ENCODE measurements around the gene MAP4K3. TPM values are rescaled to one million over a fixed set of nuclear protein-coding genes. Genes with fewer than 3 reads are reported as not detected.
A peak's percentile ranks its signal among the peaks of the same experiment; 100 is the strongest.

The MAP4K3 gene
- total RNA-seq (2014; rRNA removed; shearing (Covaris generic)) = 17.6 and 25.1 TPM in 2 replicates
- polyA plus RNA-seq (2015; cell fraction: cytosol; rRNA removed) = 16.5 and 20.6 TPM in 2 replicates
- polyA plus RNA-seq (2015; cell fraction: nucleus; rRNA removed) = 36.4 and 44.1 TPM in 2 replicates

DNA sequence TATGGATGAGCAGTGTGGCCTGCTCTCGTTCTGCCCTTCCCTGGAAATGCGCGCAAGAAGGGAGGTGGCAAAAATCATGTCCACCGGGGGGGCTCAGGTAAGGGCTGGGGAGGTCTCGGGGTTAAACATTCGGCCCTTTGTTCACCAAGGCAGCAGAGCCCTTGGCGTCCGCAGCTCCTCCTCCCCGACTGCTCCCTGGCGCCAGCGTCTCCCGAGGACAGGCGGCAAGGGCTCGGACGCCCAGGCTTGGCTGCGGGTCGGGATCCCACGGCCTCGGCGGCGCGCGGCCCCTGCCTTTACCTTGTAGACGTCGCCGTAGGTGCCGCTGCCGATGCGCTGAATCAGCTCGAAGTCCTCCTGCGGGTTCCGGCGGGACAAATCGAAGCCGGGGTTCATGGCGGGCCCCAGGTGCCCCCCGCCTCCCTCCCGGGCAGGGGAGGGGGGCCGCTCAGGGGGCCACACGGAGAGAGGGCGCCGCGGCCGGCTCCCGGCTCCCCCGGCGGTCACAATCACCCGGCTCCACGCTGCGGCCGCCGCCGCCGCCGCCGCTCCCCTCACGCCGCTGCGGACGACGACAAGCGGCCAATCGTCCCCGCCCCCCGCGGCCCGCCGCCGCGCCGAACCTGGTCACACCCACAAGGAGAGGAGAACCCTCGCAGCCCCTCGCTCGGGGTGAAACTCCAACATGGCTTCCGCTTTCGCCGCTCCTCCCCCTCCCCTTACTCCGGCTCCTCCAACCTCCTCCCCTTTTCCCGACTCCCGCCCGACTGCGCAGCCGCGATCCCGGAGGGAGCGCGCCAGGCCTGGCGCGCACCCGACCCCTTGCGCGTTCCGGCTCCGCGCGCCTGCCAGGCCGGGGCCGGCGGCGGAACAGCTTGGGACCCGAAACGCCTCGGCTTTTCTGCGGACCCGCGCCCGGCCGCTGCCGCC, at the start of gene MAP4K3:
Gene MAP4K3, minus strand, starts transcription at position 694 of the 930 bp plus-strand sequence. Its CDS starts 298 bp downstream, at position 396.
- DNase-seq (ENCODE audit: low read depth) = peak; percentile 95

DNA sequence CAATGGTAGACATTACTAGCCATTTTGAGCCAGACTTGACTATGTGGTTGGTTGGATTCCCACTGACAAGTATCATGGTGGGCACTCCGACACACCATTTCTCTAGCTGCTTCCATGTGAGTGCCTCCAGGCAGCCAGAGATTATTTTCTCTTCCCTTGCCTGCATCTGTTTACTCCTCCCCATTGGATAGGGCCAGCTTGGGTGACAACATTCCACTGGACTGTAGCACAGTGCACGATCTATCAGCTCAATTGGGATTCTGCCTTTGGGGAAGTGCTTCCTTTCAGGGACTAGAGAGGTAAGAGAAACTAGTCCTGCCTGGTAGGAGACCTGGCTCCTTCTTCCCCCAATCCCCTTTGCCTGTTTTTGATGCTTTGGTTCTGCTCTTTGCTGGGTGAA, 49.0 kb upstream of the MAP4K3 start:
- no peak for DNase-seq (ENCODE audit: low read depth)

DNA sequence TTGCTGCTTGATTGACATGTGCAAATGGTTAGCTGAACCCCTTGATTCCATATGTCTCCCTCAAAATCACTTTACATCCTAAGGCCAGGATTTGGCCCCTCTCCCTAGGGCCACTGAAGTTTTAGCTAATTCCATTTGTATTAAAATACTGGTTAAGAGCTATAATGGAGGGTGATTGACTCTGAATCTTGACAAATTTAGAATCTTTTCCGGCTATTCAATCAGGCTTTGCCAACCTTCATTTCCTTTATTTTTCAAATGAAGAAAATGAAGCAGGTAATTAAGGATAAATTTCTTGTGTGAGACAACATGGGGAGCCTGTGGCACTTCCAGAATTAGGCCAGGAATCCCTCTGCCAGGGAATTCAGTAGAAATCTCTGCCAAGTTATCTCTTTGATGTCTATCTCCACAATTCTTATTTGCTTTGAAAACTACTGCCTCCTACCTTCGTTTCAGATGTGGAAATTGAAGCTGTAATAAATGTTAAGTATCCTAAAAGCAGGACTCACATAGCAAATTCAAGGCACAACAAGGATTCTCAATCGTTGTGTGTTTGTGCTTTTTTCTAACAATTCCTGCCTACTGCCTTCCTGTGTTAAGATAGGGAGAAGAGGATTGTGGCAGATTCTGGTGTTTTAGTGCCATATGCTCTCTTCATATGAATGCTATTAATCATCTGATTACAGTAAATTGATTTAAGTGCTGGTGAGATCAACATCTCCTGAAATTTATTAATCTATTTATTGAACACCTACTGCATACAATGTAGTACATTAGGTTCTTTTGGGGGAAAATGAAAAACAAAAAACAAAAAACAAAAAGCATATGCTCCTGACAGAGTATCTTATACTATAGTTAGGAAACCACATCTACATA, 47.8 kb upstream of the MAP4K3 start:
- DNase-seq (ENCODE audit: low read depth) = no peak

DNA sequence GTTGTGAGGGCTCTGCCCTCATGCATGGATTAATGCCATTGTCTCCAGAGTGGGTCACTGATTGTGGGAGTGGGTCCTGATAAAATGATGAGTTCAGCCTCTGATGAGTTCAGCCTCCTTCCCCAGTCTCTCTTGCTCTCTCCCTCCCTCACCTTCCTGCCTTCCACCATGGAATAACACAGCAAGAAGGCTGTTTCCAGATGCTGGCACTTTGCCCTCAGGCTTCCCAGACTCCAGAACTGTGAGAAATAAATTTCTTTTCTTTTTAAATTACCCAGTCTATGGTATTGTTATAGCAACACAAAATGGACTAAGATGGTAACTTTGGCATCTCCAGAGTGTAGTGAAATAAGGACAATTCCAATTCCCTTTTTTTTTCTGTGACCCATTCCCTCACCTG, 47.1 kb upstream of the MAP4K3 start:
- no peak for DNase-seq (ENCODE audit: low read depth)

DNA sequence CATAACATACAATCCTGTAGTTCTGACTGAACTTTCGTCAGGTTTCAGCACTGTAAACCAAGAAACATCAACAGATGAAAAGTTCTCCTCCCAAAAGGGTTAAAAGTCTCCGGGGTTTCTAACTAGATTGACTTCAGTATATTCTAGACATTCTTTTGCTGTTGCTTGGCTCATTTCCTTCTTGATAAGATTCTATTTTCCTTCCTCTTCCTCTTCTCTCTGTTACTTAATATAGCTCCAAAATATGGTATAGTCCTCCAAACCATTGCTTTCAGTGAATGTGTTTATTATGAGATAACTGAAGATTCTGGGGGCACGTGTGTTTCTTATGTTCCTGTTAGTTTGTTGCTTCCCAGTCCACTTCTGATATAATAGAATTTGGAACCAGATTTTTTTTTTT, 46.4 kb upstream of the MAP4K3 start:
- DNase-seq (ENCODE audit: low read depth) = no peak

DNA sequence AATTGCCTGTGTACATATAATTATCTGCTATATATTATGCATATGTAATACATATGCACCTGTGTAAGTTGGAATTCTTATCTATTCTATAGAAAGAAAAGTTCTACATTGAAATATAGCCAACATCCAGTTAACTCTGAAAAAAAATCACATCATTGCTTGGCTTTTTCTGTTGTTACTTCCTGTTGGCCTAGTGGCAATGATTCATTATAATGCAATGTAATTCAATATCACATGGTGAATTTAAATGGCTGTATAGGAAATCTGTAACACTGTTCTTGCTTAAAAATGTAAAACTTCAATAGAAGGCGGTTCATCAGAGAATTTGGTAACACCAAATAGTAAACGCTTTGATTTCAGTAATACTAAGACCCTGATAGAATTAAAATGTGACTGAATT, 44.5 kb upstream of the MAP4K3 start:
- DNase-seq (ENCODE audit: low read depth) = peak; percentile 75

DNA sequence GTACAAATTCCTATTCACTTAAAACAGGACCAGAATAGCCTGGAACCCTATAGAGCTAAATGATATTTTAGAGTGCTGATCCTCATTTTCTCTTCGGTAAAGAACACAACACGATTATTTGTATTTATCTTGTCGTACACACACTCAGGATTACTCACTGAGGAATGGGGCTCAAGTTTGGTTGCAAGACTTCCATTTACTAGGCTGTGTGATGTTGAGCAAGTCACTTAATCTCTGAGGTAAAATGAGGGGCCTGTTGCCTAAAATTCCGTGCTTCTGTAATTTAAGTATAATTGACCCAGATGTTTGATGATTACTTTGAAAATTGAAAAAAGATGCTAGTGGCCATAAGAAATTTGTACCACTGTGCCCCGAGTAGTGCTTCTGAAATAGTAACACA, 42.6 kb upstream of the MAP4K3 start:
- DNase-seq (ENCODE audit: low read depth) = no peak

DNA sequence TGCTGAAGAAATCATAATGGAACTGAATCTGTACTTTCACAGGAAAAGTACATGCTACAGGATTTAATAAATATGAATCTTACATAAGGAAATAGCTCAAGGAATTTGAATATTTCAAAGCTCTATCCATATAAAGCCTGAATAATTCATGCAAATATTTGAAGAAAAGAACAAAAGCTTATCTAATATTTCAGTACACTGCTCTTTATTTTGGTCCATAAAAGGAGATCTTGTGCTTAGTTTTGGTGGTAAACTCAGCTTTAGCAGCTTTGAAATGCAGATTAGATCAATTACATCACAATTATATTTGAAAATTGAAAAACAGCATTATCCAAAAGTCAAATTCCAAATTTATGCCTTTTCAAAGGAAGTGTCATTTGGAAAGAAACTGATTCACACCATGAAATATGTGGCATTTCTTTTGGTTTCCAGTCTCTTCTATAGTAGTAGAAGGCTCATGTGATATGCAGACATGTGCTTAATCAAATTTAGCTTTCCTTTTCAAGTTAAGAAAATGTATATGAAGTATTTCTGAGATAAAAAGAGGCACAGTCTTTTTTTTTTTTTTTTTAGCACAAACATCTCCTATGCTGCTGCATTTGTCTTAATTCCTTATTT, 42.1 kb upstream of the MAP4K3 start:
- no peak for DNase-seq (ENCODE audit: low read depth)

DNA sequence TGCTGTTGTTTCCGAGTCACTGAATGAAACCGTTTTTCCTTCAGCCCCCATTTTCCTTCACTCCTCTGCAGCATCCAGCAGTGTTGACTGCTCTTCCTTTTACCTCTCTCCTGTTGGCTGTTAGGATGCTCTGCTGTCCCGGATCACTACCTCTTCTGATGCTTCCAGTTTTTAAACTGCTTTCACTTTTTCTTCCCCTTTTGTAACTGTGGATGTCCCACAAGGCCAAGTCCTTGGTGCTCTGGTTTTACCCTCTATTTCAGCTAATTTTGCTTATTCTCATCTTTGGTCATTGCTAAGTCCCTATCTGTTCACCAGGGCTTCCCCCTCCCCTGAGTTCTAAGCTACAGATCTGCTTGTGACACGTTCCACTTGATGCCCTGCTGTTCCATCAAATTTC, 39.4 kb upstream of the MAP4K3 start:
- no peak for DNase-seq (ENCODE audit: low read depth)

DNA sequence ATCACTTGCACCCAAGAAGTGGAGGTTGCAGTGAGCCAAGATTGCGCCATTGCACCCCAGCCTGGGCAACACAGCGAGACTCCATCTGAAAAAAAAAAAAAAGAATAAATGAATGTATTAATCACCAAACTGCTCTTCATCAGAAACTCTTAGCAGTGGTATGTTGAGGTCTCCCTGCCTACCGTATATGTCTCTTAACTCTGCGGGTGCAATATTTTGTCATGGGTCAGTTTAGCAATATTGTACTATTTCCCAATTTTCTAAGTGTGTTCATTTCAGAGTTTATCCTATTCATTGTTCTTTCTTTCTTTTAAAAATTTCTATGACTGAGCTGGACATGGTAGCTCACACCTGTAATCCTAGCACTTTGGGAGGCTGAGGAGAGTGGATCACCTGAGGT, 37.9 kb upstream of the MAP4K3 start:
- DNase-seq (ENCODE audit: low read depth) = no peak

DNA sequence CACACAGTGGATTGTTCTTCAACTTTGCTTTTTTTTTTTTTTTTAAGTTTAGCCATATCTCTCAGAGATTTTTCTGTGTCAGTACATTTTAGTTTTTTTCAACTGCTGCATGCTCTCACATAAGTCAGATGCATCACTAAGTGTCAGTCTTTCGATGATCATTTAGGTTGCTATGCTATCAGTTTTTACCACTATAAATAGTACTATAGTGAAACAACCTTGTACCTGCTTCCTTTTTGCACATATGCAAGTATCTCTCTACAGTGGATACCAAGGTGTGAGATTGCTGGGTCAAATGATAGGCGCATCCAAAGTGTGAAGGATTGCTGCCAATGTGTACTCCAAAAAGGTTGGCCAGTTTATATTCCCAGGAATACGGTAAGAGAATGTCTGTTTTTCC, 33.5 kb upstream of the MAP4K3 start:
- DNase-seq (ENCODE audit: low read depth) = no peak

DNA sequence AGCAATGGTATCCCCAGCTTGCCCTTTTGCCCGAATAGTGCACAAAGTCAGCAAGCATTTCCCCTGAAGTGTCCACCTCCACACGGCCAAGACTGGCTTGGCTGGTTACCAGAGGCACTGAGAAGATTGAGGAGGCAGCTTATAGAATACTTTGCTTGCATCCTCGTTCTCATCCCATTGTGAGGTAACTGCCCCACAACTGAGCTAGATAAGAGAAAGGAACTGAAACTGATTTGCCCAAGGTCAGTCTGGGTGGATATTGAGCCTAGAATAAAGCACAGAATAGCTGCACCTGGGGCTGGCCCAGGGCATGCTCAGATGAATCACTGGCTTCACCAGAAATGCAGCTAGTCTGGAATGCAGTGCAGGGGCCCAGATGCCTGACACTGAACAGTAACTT, 32.7 kb upstream of the MAP4K3 start:
- DNase-seq (ENCODE audit: low read depth) = peak; percentile 67

DNA sequence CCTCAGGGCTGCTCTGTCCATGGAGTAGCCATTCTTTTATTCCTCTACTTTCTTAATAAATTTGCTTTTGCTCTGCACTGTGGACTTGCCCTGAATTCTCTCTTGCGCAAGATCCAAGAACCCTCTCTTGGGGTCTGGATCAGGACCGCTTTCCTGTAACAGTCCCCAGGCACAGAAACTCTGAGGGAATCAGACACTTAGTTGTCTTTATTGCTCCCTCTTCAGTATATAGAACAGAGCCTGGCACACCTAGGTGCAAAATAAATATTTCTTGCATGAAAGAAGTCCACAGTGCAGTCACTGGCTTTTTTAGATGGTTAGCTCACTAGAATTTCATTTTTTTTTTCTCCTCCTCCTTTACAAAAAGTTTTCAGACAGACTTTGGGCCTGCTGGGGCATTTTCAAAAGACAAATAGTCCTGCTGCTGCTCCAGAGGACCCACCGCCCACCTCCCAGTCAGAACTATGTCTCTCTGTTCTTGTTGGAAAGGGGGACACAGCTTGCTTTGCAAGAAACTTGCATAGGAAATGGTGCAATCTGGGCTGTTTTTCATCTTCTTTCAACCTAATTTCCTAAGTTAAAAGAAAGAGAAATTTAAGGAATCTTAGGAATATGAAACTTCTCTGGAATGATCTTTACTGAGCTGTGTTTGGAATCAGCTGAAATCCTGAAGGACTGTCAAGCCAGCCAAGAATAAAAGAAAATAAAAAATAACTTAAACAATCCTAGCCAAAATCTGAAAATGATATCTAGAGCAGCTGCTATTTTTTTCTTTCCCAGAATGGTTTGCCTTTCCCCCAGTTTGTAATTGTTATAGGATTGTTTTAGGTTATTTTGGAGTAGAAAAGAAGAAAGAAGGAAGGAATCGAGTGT, 31.7 kb upstream of the MAP4K3 start:
- DNase-seq (ENCODE audit: low read depth) = no peak

DNA sequence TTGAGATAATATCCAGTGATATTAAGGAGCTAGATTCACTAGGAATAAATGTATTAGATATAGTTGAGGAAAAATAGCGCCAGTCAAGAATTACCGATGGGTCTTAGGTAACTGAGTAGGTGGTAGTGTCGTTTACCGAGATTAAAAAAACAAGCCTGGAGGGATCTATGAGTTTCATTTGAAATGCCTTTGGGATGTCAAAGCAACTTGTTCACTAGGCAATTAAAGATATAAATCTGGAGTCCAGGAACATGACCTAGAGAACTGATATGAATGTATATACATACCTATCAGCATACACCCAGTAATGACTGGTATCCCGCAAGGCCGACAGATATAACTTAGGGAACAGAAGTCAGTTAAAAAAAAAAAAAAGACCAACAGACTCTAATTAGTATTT, 29.2 kb upstream of the MAP4K3 start:
- DNase-seq (ENCODE audit: low read depth) = no peak

DNA sequence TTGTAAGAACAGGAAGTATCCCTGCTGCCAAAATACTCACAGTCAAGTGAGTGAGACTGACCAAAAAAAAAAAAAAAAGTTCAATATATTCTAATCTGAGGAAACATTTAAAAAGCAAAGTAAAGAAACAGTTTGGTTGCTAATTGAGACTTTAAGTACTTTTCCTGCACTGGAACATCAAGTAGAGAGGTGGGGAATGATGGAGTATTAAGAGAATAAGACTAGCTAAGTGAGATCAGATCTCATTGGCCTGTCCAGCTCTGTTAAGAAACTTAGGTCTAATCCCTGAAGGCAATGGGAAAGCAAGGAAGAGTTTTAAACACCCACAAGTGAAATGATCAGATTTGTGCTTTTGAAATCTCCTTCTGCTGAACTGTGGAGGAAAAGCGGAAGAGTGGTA, 27.8 kb upstream of the MAP4K3 start:
- no peak for DNase-seq (ENCODE audit: low read depth)

DNA sequence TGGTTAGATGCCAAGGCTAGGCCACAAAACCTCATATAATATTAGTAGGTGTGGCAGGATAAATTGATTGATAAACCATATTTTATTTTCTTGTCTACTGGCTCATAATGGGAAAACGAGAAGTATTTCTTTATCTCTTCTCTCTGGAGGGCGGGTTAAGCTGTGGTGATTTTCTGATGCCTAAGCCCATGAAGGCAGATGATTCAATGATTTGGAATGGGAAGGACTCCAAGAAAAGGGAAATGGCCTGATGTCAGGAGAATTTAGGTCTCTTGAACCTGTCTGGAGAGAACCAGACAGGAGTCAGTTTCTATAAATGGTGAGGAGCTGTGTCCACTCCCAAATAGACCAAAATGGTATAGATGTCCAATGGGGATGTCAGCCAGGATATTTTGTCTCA, 18.7 kb upstream of the MAP4K3 start:
- peak; percentile 48 for DNase-seq (ENCODE audit: low read depth)

DNA sequence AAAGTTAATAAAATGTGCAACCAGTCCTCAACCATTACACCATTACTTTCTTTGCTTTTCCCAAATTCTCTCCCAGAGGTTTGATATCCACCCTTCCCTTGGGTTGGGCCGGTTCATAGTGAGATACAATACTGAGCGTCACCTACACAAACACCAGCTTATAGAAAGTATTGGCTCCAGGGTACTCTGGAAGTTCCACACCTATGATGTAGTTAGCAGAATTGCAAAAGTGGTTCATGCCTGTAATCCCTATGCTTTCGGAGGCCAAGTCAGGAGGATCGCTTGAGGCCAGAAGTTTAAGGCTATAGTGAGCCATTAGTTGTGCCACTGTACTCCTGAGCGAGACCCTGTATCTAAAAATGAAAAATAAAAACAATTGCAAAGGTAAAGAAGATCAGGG, 15.3 kb upstream of the MAP4K3 start:
- no peak for DNase-seq (ENCODE audit: low read depth)

DNA sequence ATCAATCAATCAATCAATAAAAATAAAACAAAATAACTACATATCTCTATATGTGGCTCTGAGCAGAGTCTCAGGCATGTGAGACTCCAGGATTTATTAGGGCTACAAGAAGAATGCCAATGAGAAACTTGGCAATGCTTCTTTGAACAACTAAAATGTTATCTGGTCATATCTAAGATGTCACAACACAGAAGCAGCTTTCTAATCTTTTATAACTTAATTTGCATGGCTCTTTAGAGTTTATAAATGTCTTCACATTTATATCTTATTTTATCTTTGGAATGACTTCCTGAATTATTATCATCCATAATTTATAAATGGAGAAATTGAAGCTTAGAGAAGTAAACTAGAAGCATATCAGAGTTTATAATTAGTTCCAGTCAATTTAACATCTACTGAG, 14.9 kb upstream of the MAP4K3 start:
- no peak for DNase-seq (ENCODE audit: low read depth)

DNA sequence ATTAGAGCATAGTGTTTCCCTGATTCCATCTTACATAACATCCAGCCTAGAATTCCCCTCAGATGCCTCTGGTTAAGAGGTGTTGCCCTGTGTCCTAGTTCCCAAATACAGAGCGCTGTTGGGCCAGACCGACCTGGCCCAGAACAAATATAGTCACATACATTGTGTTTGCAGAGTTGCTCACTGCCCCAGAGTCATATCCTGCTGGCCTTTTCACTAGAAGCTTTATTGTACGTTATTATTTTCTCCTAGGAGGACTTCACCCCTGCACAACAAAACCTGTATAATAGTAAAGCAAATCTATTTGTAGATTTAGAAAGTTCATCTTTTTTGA, 11.1 kb upstream of the MAP4K3 start:
- no peak for DNase-seq (ENCODE audit: low read depth)

DNA sequence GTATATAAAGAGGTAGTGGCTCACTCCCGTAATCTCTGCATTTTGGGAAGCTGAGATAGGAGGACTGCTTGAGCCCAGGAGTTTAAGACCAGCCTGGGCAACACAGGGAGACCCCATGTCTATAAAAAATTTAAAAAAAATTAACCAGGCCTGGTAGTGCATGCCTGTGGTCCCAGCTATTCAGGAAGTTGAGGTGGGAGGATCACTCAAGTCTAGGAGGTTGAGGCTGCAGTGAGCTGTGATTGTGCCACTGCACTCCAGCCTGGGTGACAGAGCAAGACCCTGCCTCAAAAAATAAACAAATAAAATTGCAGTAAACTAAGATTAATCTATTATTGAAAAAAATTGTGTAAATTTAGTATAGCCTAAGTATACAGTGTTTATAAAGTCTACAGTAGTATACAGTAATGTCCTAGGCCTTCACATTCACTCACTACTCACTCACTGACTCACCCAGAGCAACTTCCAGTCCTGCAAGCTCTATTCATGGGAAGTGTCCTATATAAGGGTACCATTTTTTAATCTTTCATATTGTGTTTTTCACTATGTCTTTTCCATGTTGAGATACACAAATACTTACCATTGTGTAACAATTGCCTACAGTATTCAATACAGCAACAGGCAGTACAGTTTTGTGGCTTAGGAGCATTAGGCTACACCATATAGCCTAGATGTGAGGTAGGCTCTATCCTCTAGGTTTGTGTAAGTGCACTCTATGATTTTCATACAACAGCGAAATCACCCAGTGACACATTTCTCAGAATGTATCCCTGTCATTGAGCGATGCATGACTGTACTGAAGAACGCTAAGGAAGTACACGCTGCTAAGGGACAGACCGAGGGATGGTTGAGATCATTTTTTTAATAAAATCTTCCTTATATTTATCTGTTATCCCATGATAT, 10.4 kb upstream of the MAP4K3 start:
- peak; percentile 53 for DNase-seq (ENCODE audit: low read depth)

Data from HT1080 (cell line).